DMS79 treated with DMSO at 0.1 percent for 48 hours (cell line): ENCODE data around the gene KLK12.
A peak's percentile ranks its signal among the peaks of the same experiment; 100 is the strongest.

ENCODE experiments used
- DNase-seq: peaks from one replicate; lab custom pipeline; 2025; lab: John Stamatoyannopoulos, UW

Gene KLK12

GRCh38 chr19:51034704-51035103 lies at the start of gene KLK12:
Gene KLK12 (minus strand): TSS chr19:51035002. CDS start chr19:51034621, 381 bp downstream.
- DNase-seq: peak; percentile 73

GRCh38 chr19:51084505-51084904 lies 49.7 kb upstream of the KLK12 start:
- DNase-seq: no peak

GRCh38 chr19:51083783-51084182 lies 49.0 kb upstream of the KLK12 start:
- no peak for DNase-seq

GRCh38 chr19:51083181-51083580 lies 48.4 kb upstream of the KLK12 start:
- DNase-seq: no peak

GRCh38 chr19:51082611-51083010 lies 47.8 kb upstream of the KLK12 start, which contains the start of gene KLK14:
Gene KLK14 (minus strand): TSS chr19:51082887. CDS start chr19:51082614, 273 bp downstream.
- no peak for DNase-seq

- no peak for DNase-seq
These were observed 46.7 kb upstream of the KLK12 start for GRCh38 chr19:51081476-51081875.

GRCh38 chr19:51079481-51080110 lies 44.8 kb upstream of the KLK12 start:
- DNase-seq: peak; percentile 10

- no peak for DNase-seq
These were observed 43.9 kb upstream of the KLK12 start for GRCh38 chr19:51078731-51079130.

GRCh38 chr19:51078104-51078503 lies 43.3 kb upstream of the KLK12 start:
- DNase-seq: no peak

GRCh38 chr19:51076631-51077213 lies 41.9 kb upstream of the KLK12 start:
- DNase-seq: no peak

- no peak for DNase-seq
These were observed 41.2 kb upstream of the KLK12 start for GRCh38 chr19:51075998-51076397.

GRCh38 chr19:51071095-51071405 lies 36.2 kb upstream of the KLK12 start:
- DNase-seq: no peak

- DNase-seq: no peak
These were observed 35.7 kb upstream of the KLK12 start for GRCh38 chr19:51070334-51071094.

GRCh38 chr19:51066393-51067186 lies 31.8 kb upstream of the KLK12 start:
- no peak for DNase-seq

- DNase-seq: no peak
These were observed 30.6 kb upstream of the KLK12 start for GRCh38 chr19:51065221-51065960.

- DNase-seq: no peak
These were observed 29.9 kb upstream of the KLK12 start, which contains the start of gene KLK13 for GRCh38 chr19:51064534-51065220. Gene KLK13 (minus strand): TSS chr19:51065092. CDS start chr19:51065067, 25 bp downstream.

- no peak for DNase-seq
These were observed 28.9 kb upstream of the KLK12 start for GRCh38 chr19:51063664-51064063.

GRCh38 chr19:51060973-51061372 lies 26.2 kb upstream of the KLK12 start:
- DNase-seq: no peak

GRCh38 chr19:51060336-51060735 lies 25.5 kb upstream of the KLK12 start:
- no peak for DNase-seq

- DNase-seq: no peak
These were observed 24.9 kb upstream of the KLK12 start for GRCh38 chr19:51059715-51060114.

GRCh38 chr19:51055866-51056265 lies 21.1 kb upstream of the KLK12 start:
- no peak for DNase-seq
